ENCODE results near the gene GSDMA.
A peak's percentile ranks its signal among the peaks of the same experiment; 100 is the strongest.

The GSDMA gene

GRCh38 chr17:40022497-40022896, 59.7 kb downstream of the GSDMA start:
- no peak for DNase-seq (ENCODE audit: low spot score)

- no peak for DNase-seq (ENCODE audit: low spot score)
Measured at GRCh38 chr17:40022961-40023541, 60.2 kb downstream of the GSDMA start.

- no peak for DNase-seq (ENCODE audit: low spot score)
Measured at GRCh38 chr17:40023590-40024292, 60.9 kb downstream of the GSDMA start.

- no peak for DNase-seq (ENCODE audit: low spot score)
Measured at GRCh38 chr17:40024901-40025300, 62.1 kb downstream of the GSDMA start.

GRCh38 chr17:40025559-40025958, 62.8 kb downstream of the GSDMA start:
- no peak for DNase-seq (ENCODE audit: low spot score)

- DNase-seq (ENCODE audit: low spot score): no peak
Measured at GRCh38 chr17:40025991-40026815, 63.4 kb downstream of the GSDMA start.

- DNase-seq (ENCODE audit: low spot score): peak; percentile 58
Measured at GRCh38 chr17:40026816-40027613, 64.2 kb downstream of the GSDMA start.
